HepG2 (cell line): ENCODE measurements around the gene CENATAC. TPM values are rescaled to one million over a fixed set of nuclear protein-coding genes. Genes with fewer than 3 reads are reported as not detected.

ENCODE experiments used
- AKAP8 ChIP-seq: sonication (generic); formaldehyde crosslinking; IDR thresholded peaks from 2 replicates; pipeline ENCODE4 v1.5.1; 2020; ENCODE audit warnings: mild to moderate bottlenecking, missing genetic modification reagents
- ARNT ChIP-seq: fragments of 450-650 bp; IDR thresholded peaks from 2 replicates; pipeline ENCODE4 v1.6.1; 2017
- BRD4 ChIP-seq: sonication (generic); formaldehyde crosslinking; IDR thresholded peaks from 2 replicates; pipeline ENCODE4 v1.4.0; 2020; ENCODE audit warnings: missing genetic modification reagents
- CENPT ChIP-seq: sonication (generic); formaldehyde crosslinking; IDR thresholded peaks from 2 replicates; pipeline ENCODE4 v1.8.0; 2022; ENCODE audit warnings: low read depth, mild to moderate bottlenecking, moderate library complexity, missing genetic modification reagents
- CHD2 ChIP-seq: IDR thresholded peaks from 2 replicates; pipeline ENCODE4 v1.6.1; 2011; ENCODE audit warnings: low read depth, low read length, improper control_type of control experiment
- DPF2 ChIP-seq: sonication (generic); formaldehyde crosslinking; IDR thresholded peaks from 2 replicates; pipeline ENCODE4 v1.4.0; 2020; ENCODE audit warnings: mild to moderate bottlenecking, low read depth, missing genetic modification reagents, borderline replicate concordance
- HOXA7 ChIP-seq: sonication (generic); formaldehyde crosslinking; IDR thresholded peaks from 2 replicates; pipeline ENCODE4 v1.8.1; 2022; ENCODE audit warnings: mild to moderate bottlenecking, missing genetic modification reagents, moderate library complexity
- MXD3 ChIP-seq: IDR thresholded peaks from 2 replicates; pipeline ENCODE4 v1.6.1; 2016; ENCODE audit warnings: mild to moderate bottlenecking, missing biosample characterization, missing genetic modification reagents
- NAIF1 ChIP-seq: sonication (generic); formaldehyde crosslinking; IDR thresholded peaks from 2 replicates; pipeline ENCODE4 v1.5.0; 2020; ENCODE audit warnings: mild to moderate bottlenecking, missing genetic modification reagents, borderline replicate concordance
- NCOA5 ChIP-seq: sonication (generic); formaldehyde crosslinking; IDR thresholded peaks from 2 replicates; pipeline ENCODE4 v1.4.0; 2020; ENCODE audit warnings: missing genetic modification reagents
- PHB2 ChIP-seq: fragments of 450-650 bp; IDR thresholded peaks from 2 replicates; pipeline ENCODE4 v1.6.1; 2018; ENCODE audit not compliant: partially characterized antibody
- RBAK ChIP-seq: sonication (generic); formaldehyde crosslinking; IDR thresholded peaks from 2 replicates; pipeline ENCODE4 v1.5.1; 2020; ENCODE audit warnings: mild to moderate bottlenecking, missing genetic modification reagents
- REPIN1 ChIP-seq: sonication (generic); formaldehyde crosslinking; IDR thresholded peaks from 2 replicates; pipeline ENCODE4 v1.8.0; 2022; ENCODE audit warnings: missing genetic modification reagents, low read depth, mild to moderate bottlenecking, borderline replicate concordance
- RFXANK ChIP-seq: IDR thresholded peaks from 2 replicates; pipeline ENCODE4 v1.6.1; 2016
- TBP ChIP-seq: sonication (generic); formaldehyde crosslinking; IDR thresholded peaks from 2 replicates; pipeline ENCODE4 v1.5.0; 2020; ENCODE audit warnings: missing genetic modification reagents
- ZBTB3 ChIP-seq: sonication (generic); formaldehyde crosslinking; IDR thresholded peaks from 2 replicates; pipeline ENCODE4 v1.4.0; 2020; ENCODE audit warnings: low read depth, mild to moderate bottlenecking, moderate library complexity, missing genetic modification reagents, borderline replicate concordance
- ZBTB49 ChIP-seq: sonication (generic); formaldehyde crosslinking; IDR thresholded peaks from 2 replicates; pipeline ENCODE4 v1.4.0; 2020; ENCODE audit warnings: missing genetic modification reagents, borderline replicate concordance
- ZMAT3 ChIP-seq: sonication (generic); formaldehyde crosslinking; conservative IDR thresholded peaks from 2 replicates; pipeline ENCODE4 v1.7.0; 2021; ENCODE audit warnings: missing genetic modification reagents
- ZNF276 ChIP-seq: sonication (generic); formaldehyde crosslinking; IDR thresholded peaks from 2 replicates; pipeline ENCODE4 v1.4.0; 2020; ENCODE audit warnings: mild to moderate bottlenecking, low read depth, missing genetic modification reagents
- ZNF3 ChIP-seq: IDR thresholded peaks from 2 replicates; pipeline ENCODE4 v1.7.0; 2017; ENCODE audit warnings: inconsistent platforms
- ZNF576 ChIP-seq: sonication (generic); formaldehyde crosslinking; IDR thresholded peaks from 2 replicates; pipeline ENCODE4 v1.4.0; 2020; ENCODE audit warnings: mild to moderate bottlenecking, missing genetic modification reagents
- ZNF839 ChIP-seq: sonication (generic); formaldehyde crosslinking; IDR thresholded peaks from 2 replicates; pipeline ENCODE4 v1.4.0; 2020; ENCODE audit warnings: missing genetic modification reagents, mild to moderate bottlenecking, borderline replicate concordance
- ZSCAN29 ChIP-seq: sonication (generic); formaldehyde crosslinking; conservative IDR thresholded peaks from 2 replicates; pipeline ENCODE4 v1.4.0; 2020; ENCODE audit warnings: mild to moderate bottlenecking, missing genetic modification reagents
- polyA plus RNA-seq, 8 experiments: library from polyadenylated mRNA; depleted of rRNA in 3 of 8; stranded (reverse) in 7 of 8; unstranded in 1 of 8; fragments of >200 nt; fragmentation: Illumina TruSeq in 4 of 8; extraction: Trizol in 4 of 8; gene quantifications; 2 replicates each; pipeline versions ENCODE4 v1.2.1 to v1.2.3, GENCODE V29; 2011 to 2016; ENCODE audit warnings: low read depth in 4 of 8, missing spikeins in 1 of 8, mixed read lengths in 1 of 8; ENCODE audit not compliant: insufficient read depth in 1 of 8
- total RNA-seq, 5 experiments: library from RNA; depleted of rRNA; stranded (reverse); fragments of >200 nt; fragmentation: Illumina TruSeq; extraction: Trizol; gene quantifications; 2 replicates each; pipeline ENCODE4 v1.2.3, GENCODE V29; 2016; ENCODE audit warnings: low read depth in 1 of 5
- TF ChIP-seq, protein P1 (sequence below): sonication (generic); formaldehyde crosslinking; IDR thresholded peaks from 2 replicates; pipeline ENCODE4 v1.8.1; 2023; ENCODE audit warnings: missing genetic modification reagents, mild to moderate bottlenecking, borderline replicate concordance
- TF ChIP-seq, protein P2 (sequence below): sonication (generic); formaldehyde crosslinking; IDR thresholded peaks from 2 replicates; pipeline ENCODE4 v1.5.0; 2020; ENCODE audit warnings: missing genetic modification reagents, mild to moderate bottlenecking, borderline replicate concordance

The CENATAC gene
- total and polyA plus RNA-seq, 2 of the 13 experiments (the other 11 are each of a cell fraction or from before 2014, with no cell fraction given): 21.7 to 25.0 TPM

DNA sequence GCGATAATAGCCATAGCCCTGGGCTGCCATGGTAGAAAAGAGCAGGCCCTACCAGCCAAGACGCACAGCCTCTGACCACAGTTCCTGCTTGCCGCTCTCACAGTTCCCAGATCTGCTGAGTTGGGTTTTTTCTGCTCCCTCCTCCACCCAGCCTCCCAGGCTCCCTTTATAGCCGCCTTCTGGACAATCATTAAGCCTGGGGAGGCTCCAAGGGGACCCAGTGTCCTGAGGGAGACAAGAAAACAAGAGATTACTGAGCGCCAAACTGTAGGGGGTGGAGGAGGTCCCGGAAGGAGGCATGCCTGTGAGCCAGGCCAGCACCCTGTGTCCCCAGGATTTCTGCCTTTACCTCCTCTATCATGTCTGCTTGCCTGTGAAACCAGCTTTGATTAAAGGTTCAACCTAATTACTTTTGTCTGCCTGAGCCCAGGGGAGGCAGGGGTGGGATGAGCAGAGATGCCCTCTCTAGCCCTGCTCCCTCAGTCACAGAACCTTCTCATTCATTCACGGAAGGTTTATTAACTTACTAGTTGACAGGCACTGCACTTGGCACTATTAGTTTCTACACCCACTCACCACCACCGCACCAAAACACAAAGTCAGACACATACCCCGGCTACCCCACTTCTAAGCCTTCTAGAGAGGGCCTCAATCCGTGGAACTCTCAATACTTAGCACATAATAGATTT, 31.5 kb downstream of the CENATAC start (continued):
- TF ChIP-seq NAIF1 (CRISPR knock-in tag) (no peak), TBP (CRISPR knock-in tag) (no peak), ZNF276 (CRISPR knock-in tag) (no peak; the same call in 1 of the 2 replicates), DPF2 (no peak), ZBTB3 (no peak), AKAP8 (no peak), RFXANK (CRISPR knock-in tag) (no peak), ARNT (no peak), RBAK (CRISPR knock-in tag) (no peak), ZBTB49 (CRISPR knock-in tag) (no peak), ZNF3 (CRISPR knock-in tag) (no peak), CHD2 (no peak), MXD3 (CRISPR knock-in tag) (0 out of 2 replicates have a peak, but pooled peaks have one; percentile 24), ZNF576 (CRISPR knock-in tag) (no peak), ZSCAN29 (no peak), HOXA7 (CRISPR knock-in tag) (no peak), ZMAT3 (CRISPR knock-in tag) (0 out of 2 replicates have a peak, but pooled peaks have one; percentile 25), PHB2 (no peak), ZNF839 (CRISPR knock-in tag) (no peak), BRD4 (CRISPR knock-in tag) (no peak), REPIN1 (CRISPR knock-in tag) (peak; percentile 39; the same call in 1 of the 2 replicates), CENPT (CRISPR knock-in tag) (no peak), NCOA5 (CRISPR knock-in tag) (no peak)
- TF ChIP-seq, protein P1, sequence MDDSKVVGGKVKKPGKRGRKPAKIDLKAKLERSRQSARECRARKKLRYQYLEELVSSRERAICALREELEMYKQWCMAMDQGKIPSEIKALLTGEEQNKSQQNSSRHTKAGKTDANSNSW (CRISPR knock-in tag): no peak
- TF ChIP-seq, protein P2, sequence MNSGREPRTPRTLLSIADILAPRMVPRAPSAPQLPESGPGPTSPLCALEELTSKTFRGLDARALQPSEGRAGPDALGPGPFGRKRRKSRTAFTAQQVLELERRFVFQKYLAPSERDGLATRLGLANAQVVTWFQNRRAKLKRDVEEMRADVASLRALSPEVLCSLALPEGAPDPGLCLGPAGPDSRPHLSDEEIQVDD (CRISPR knock-in tag): no peak
